ENCODE results near the gene ZDHHC7.

DNA sequence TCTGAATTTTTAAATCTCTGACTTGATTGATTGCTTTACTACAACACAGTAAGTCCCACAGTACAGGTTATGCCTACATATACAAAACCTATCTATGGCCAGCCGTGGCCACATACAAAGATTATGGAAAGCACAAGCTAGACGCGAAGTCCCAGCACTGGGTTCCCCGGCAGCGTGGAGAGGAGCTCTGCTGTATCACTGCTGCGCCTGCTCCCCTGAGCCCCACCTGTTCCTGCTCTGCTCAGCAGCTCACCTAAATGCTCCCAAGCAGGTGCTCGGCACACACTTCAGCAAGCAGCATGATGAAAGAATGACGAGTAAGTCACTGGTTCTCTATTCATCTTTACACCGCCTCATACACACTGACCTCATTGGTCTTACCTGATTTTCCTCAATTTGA is 20.6 kb downstream of the ZDHHC7 start:
- no peak for TF ChIP-seq POLR2A (IDR thresholded peaks at IDR 0.05)
- TF ChIP-seq, protein P1, sequence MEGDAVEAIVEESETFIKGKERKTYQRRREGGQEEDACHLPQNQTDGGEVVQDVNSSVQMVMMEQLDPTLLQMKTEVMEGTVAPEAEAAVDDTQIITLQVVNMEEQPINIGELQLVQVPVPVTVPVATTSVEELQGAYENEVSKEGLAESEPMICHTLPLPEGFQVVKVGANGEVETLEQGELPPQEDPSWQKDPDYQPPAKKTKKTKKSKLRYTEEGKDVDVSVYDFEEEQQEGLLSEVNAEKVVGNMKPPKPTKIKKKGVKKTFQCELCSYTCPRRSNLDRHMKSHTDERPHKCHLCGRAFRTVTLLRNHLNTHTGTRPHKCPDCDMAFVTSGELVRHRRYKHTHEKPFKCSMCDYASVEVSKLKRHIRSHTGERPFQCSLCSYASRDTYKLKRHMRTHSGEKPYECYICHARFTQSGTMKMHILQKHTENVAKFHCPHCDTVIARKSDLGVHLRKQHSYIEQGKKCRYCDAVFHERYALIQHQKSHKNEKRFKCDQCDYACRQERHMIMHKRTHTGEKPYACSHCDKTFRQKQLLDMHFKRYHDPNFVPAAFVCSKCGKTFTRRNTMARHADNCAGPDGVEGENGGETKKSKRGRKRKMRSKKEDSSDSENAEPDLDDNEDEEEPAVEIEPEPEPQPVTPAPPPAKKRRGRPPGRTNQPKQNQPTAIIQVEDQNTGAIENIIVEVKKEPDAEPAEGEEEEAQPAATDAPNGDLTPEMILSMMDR (IDR thresholded peaks at IDR 0.05) = no peak

Data from body of pancreas (tissue), 4 donors.